ENCODE measurements around the gene TMEM232. TPM values are rescaled to one million over a fixed set of nuclear protein-coding genes. Genes with fewer than 3 reads are reported as not detected.

Gene TMEM232
- total and polyA plus RNA-seq, 2 donors (not counting 3 experiments of a cell fraction or from before 2014, with no cell fraction given), result 0.17 to 0.38 TPM

DNA sequence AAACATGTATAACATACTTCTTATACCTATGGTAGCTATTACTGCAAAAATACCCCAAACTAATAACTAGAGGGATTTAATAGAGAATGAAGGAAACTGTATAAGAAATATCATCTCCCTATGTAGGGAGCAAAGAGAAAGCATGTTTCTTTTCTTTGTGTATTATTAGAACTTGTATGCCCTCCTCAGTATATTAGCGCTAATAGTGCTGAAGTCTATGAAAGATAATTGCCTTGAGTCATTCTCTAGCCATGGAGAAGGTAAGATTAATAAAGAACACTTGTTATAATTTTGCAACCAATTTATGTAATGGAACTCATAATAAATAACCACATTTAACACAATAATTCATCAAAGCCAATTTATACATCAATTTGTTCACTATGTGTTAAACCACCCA is 329.2 kb downstream of the TMEM232 start:
- Histone ChIP-seq H3K4me2 (ENCODE audit: insufficient read depth, low read length) (no peak overlapping the region), H3K4me3 (replicated peaks in 1 of 3; ENCODE audit: insufficient read depth in 1 of 3, low read depth in 1 of 3, low read length in 3 of 3) (no peak overlapping the region), H3K27ac (ENCODE audit: insufficient read depth, low read depth, low read length) (no peak overlapping the region), H3K9me3 (replicated peaks; ENCODE audit: control insufficient read depth, insufficient read depth, low read length) (peaks cover 2% of the 10 kb centered on the region), H3K36me3 (ENCODE audit: control insufficient read depth in 2 of 2, extremely low read depth in 1 of 2, insufficient read depth in 2 of 2, low read length in 2 of 2) (no peaks in the 10 kb centered on the region), H3K27me3 (ENCODE audit: control insufficient read depth in 2 of 2, insufficient read depth in 2 of 2, low read length in 2 of 2) (no peaks in the 10 kb centered on the region), H3K9ac (replicated peaks; ENCODE audit: extremely low read depth, insufficient read depth, low read length) (no peak overlapping the region), H4K20me1 (replicated peaks; ENCODE audit: control insufficient read depth, extremely low read depth, insufficient read depth, low read length) (no peaks in the 10 kb centered on the region), H2AFZ (ENCODE audit: low read depth, low read length) (no peak overlapping the region), H3K9me1 (replicated peaks; ENCODE audit: control insufficient read depth, extremely low read depth, insufficient read depth, low read length) (no peaks in the 10 kb centered on the region), H3K79me2 (ENCODE audit: control insufficient read depth, insufficient read depth, low read length) (no peaks in the 10 kb centered on the region), H3K4me1 (ENCODE audit: control insufficient read depth, extremely low read depth, insufficient read depth, low read length) (no peaks in the 10 kb centered on the region)
- no peak for TF ChIP-seq MYC (IDR thresholded peaks at IDR 0.05; ENCODE audit: low read depth, low read length)
- TF ChIP-seq POLR2AphosphoS5 (IDR thresholded peaks at IDR 0.05; ENCODE audit: insufficient read depth, low read depth, low read length), result no peak
- TF ChIP-seq, protein P1, sequence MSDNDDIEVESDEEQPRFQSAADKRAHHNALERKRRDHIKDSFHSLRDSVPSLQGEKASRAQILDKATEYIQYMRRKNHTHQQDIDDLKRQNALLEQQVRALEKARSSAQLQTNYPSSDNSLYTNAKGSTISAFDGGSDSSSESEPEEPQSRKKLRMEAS (IDR thresholded peaks at IDR 0.05; ENCODE audit: insufficient read depth, insufficient read length), result no peak
- no peak for TF ChIP-seq JUN (IDR thresholded peaks at IDR 0.05; ENCODE audit: borderline replicate concordance, insufficient read depth, insufficient read length, low read depth)
- no peak for TF ChIP-seq EZH2 (IDR thresholded peaks at IDR 0.05; ENCODE audit: borderline replicate concordance, low read depth, low read length, severe bottlenecking)
- TF ChIP-seq, protein P2, sequence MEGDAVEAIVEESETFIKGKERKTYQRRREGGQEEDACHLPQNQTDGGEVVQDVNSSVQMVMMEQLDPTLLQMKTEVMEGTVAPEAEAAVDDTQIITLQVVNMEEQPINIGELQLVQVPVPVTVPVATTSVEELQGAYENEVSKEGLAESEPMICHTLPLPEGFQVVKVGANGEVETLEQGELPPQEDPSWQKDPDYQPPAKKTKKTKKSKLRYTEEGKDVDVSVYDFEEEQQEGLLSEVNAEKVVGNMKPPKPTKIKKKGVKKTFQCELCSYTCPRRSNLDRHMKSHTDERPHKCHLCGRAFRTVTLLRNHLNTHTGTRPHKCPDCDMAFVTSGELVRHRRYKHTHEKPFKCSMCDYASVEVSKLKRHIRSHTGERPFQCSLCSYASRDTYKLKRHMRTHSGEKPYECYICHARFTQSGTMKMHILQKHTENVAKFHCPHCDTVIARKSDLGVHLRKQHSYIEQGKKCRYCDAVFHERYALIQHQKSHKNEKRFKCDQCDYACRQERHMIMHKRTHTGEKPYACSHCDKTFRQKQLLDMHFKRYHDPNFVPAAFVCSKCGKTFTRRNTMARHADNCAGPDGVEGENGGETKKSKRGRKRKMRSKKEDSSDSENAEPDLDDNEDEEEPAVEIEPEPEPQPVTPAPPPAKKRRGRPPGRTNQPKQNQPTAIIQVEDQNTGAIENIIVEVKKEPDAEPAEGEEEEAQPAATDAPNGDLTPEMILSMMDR (IDR thresholded peaks at IDR 0.05; ENCODE audit: extremely low read depth in 1 of 2, insufficient read depth in 1 of 2, low read depth in 1 of 2, low read length in 2 of 2), result no peak
- dilution Hi-C loops (cut with MboI; ENCODE audit: extremely low pct_ligation_motif_present, low sequenced_read_pairs), result no loop called here
- intact Hi-C loops (cut with micrococcal nuclease), result no loop called here
- CTCF ChIA-PET, result no interaction called here
- FAIRE-seq, result no peak
- POLR2A ChIA-PET, result no interaction called here
- DNase-seq (ENCODE audit: low read depth, low spot score), result no peak
- no TSS peak for BruUV-seq (replicated peaks)

DNA sequence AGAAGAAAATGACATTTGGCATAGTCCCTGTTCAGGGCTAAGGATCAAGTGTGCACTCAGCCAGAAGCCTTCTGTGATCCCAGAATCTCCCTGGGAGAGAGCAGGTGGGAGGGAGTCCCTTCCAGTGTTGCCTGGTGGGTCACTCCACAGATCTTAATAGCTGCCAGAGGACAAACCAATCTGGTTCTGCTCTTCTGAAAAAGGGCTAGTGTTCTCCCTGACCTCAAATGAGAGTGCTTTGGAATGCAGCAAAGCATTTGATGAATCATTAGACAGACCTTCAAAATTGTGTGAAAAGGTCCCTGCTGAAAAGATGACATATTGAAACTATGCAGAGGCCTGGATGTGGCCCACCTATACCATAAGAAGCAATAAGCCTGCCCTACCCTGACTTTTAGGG is 339.7 kb downstream of the TMEM232 start:
- no peaks in the 10 kb centered on the region for H3K36me3 ChIP-seq (ENCODE audit: control insufficient read depth in 2 of 2, extremely low read depth in 1 of 2, insufficient read depth in 2 of 2, low read length in 2 of 2)
- ChIA-PET POLR2A (no interaction called here), CTCF (no interaction called here)
- H3K9me1 ChIP-seq (replicated peaks; ENCODE audit: control insufficient read depth, extremely low read depth, insufficient read depth, low read length), result no peaks in the 10 kb centered on the region
- TF ChIP-seq POLR2AphosphoS5 (IDR thresholded peaks at IDR 0.05; ENCODE audit: insufficient read depth, low read depth, low read length), result no peak
- no peak for TF ChIP-seq EZH2 (IDR thresholded peaks at IDR 0.05; ENCODE audit: borderline replicate concordance, low read depth, low read length, severe bottlenecking)
- TF ChIP-seq MYC (IDR thresholded peaks at IDR 0.05; ENCODE audit: low read depth, low read length), result no peak
- no peak for TF ChIP-seq POLR2A (IDR thresholded peaks at IDR 0.05; ENCODE audit: low read depth, low read length)
- TF ChIP-seq GATA2 (IDR thresholded peaks at IDR 0.05; ENCODE audit: insufficient read depth, insufficient read length, low read depth, low read length), result no peak
- no peak for TF ChIP-seq FOS (IDR thresholded peaks at IDR 0.05; ENCODE audit: borderline replicate concordance, insufficient read depth, low read length)
- no peak for TF ChIP-seq JUN (IDR thresholded peaks at IDR 0.05; ENCODE audit: borderline replicate concordance, insufficient read depth, insufficient read length, low read depth)
- TF ChIP-seq, protein P1 (IDR thresholded peaks at IDR 0.05; ENCODE audit: insufficient read depth, insufficient read length), result no peak
- TF ChIP-seq, protein P2 (IDR thresholded peaks at IDR 0.05; ENCODE audit: extremely low read depth in 1 of 2, insufficient read depth in 1 of 2, low read depth in 1 of 2, low read length in 2 of 2), result no peak
- H2AFZ ChIP-seq (ENCODE audit: low read depth, low read length), result no peak overlapping the region
- H3K4me2 ChIP-seq (ENCODE audit: insufficient read depth, low read length), result no peak overlapping the region
- no peaks in the 10 kb centered on the region for H3K4me1 ChIP-seq (ENCODE audit: control insufficient read depth, extremely low read depth, insufficient read depth, low read length)
- no peak for DNase-seq (ENCODE audit: low read depth, low spot score)
- H3K4me3 ChIP-seq (replicated peaks in 1 of 3; ENCODE audit: insufficient read depth in 1 of 3, low read depth in 1 of 3, low read length in 3 of 3), result no peak overlapping the region
- H3K27ac ChIP-seq (ENCODE audit: insufficient read depth, low read depth, low read length), result no peak overlapping the region
- no TSS peak for BruUV-seq (replicated peaks)
- H3K79me2 ChIP-seq (ENCODE audit: control insufficient read depth, insufficient read depth, low read length), result no peaks in the 10 kb centered on the region
- intact Hi-C loops (cut with micrococcal nuclease) (no loop called here), dilution Hi-C loops (cut with MboI; ENCODE audit: extremely low pct_ligation_motif_present, low sequenced_read_pairs) (no loop called here)
- H3K9me3 ChIP-seq (replicated peaks; ENCODE audit: control insufficient read depth, insufficient read depth, low read length), result no peaks in the 10 kb centered on the region
- H3K9ac ChIP-seq (replicated peaks; ENCODE audit: extremely low read depth, insufficient read depth, low read length), result no peak overlapping the region
- H4K20me1 ChIP-seq (replicated peaks; ENCODE audit: control insufficient read depth, extremely low read depth, insufficient read depth, low read length), result no peaks in the 10 kb centered on the region
- H3K27me3 ChIP-seq (ENCODE audit: control insufficient read depth in 2 of 2, insufficient read depth in 2 of 2, low read length in 2 of 2), result no peaks in the 10 kb centered on the region
- FAIRE-seq, result no peak
